Activated T-cell treated with anti-CD3 and anti-CD28 coated beads, Interleukin-2, amount 50 U/mL, for 24 hours (primary cell): ENCODE measurements around the gene CEP70.
"Not testable (repeated sequence)": the region's sequence is repeated elsewhere in the genome, so short reads cannot be mapped to it uniquely, and the experiment has no call there.

Experiments
- DNase-seq: peaks from one replicate; pipeline ENCODE4 v3.0.0-alpha.2; 2020
- H3K27ac Mint-ChIP-seq: 2 replicates; pipeline ENCODE4 v1.8.0; 2020; ENCODE audit warnings: mild to moderate bottlenecking, mixed read lengths
- H3K27me3 Mint-ChIP-seq: 2 replicates; pipeline ENCODE4 v1.8.0; 2020; ENCODE audit warnings: mixed read lengths
- H3K36me3 Mint-ChIP-seq: 2 replicates; pipeline ENCODE4 v1.8.0; 2020; ENCODE audit warnings: low read depth, mixed read lengths
- H3K4me1 Mint-ChIP-seq: 2 replicates; pipeline ENCODE4 v1.8.0; 2020; ENCODE audit warnings: low read depth, mixed read lengths
- H3K4me3 Mint-ChIP-seq: 2 replicates; pipeline ENCODE4 v1.8.0; 2020; ENCODE audit warnings: mild to moderate bottlenecking, moderate library complexity, mixed read lengths
- H3K9me3 Mint-ChIP-seq: 2 replicates; pipeline ENCODE4 v1.8.0; 2020; ENCODE audit warnings: mixed read lengths

Gene CEP70

GRCh38 chr3:138461896-138462295, 132.2 kb downstream of the CEP70 start:
- H3K4me1 Mint-ChIP-seq: no peaks in the 10 kb centered on the region
- no peaks in the 10 kb centered on the region for H3K36me3 Mint-ChIP-seq
- DNase-seq: no peak
- no peaks in the 10 kb centered on the region for H3K27me3 Mint-ChIP-seq
- H3K27ac Mint-ChIP-seq: no peak overlapping the region
- no peaks in the 10 kb centered on the region for H3K9me3 Mint-ChIP-seq
- H3K4me3 Mint-ChIP-seq: no peak overlapping the region

- Mint-ChIP-seq H3K36me3 (no peaks in the 10 kb centered on the region), H3K9me3 (no peaks in the 10 kb centered on the region), H3K4me1 (no peaks in the 10 kb centered on the region), H3K27ac (no peak overlapping the region), H3K27me3 (no peaks in the 10 kb centered on the region), H3K4me3 (no peak overlapping the region)
- DNase-seq: no peak
Measured at GRCh38 chr3:138461246-138461645, 132.8 kb downstream of the CEP70 start.

GRCh38 chr3:138460536-138461205, 133.4 kb downstream of the CEP70 start:
- no peak for DNase-seq
- Mint-ChIP-seq H3K4me1 (no peaks in the 10 kb centered on the region), H3K9me3 (no peaks in the 10 kb centered on the region), H3K27ac (no peak overlapping the region), H3K27me3 (peaks cover 2% of the 10 kb centered on the region), H3K4me3 (no peak overlapping the region), H3K36me3 (no peaks in the 10 kb centered on the region)

GRCh38 chr3:138459619-138460535, 134.2 kb downstream of the CEP70 start:
- H3K27ac Mint-ChIP-seq: no peak overlapping the region
- H3K27me3 Mint-ChIP-seq: peaks cover 6% of the 10 kb centered on the region
- H3K9me3 Mint-ChIP-seq: no peaks in the 10 kb centered on the region
- no peak for DNase-seq
- no peaks in the 10 kb centered on the region for H3K4me1 Mint-ChIP-seq
- H3K4me3 Mint-ChIP-seq: no peak overlapping the region
- H3K36me3 Mint-ChIP-seq: no peaks in the 10 kb centered on the region

- Mint-ChIP-seq H3K4me3 (no peak overlapping the region), H3K4me1 (no peaks in the 10 kb centered on the region), H3K27ac (no peak overlapping the region), H3K9me3 (no peaks in the 10 kb centered on the region), H3K27me3 (peaks cover 6% of the 10 kb centered on the region), H3K36me3 (no peaks in the 10 kb centered on the region)
- no peak for DNase-seq
Measured at GRCh38 chr3:138458774-138459499, 135.1 kb downstream of the CEP70 start.

- H3K27ac Mint-ChIP-seq: no peak overlapping the region
- no peaks in the 10 kb centered on the region for H3K9me3 Mint-ChIP-seq
- DNase-seq: no peak
- no peaks in the 10 kb centered on the region for H3K36me3 Mint-ChIP-seq
- no peaks in the 10 kb centered on the region for H3K4me1 Mint-ChIP-seq
- H3K4me3 Mint-ChIP-seq: no peak overlapping the region
- H3K27me3 Mint-ChIP-seq: peaks cover 6% of the 10 kb centered on the region
Measured at GRCh38 chr3:138457863-138458735, 136.0 kb downstream of the CEP70 start.

GRCh38 chr3:138456961-138457862, 136.8 kb downstream of the CEP70 start:
- H3K36me3 Mint-ChIP-seq: no peaks in the 10 kb centered on the region
- no peak overlapping the region for H3K27ac Mint-ChIP-seq
- peaks cover 6% of the 10 kb centered on the region for H3K27me3 Mint-ChIP-seq
- no peaks in the 10 kb centered on the region for H3K9me3 Mint-ChIP-seq
- H3K4me1 Mint-ChIP-seq: no peaks in the 10 kb centered on the region
- no peak for DNase-seq
- H3K4me3 Mint-ChIP-seq: no peak overlapping the region

- DNase-seq: no peak
- peaks cover 6% of the 10 kb centered on the region for H3K27me3 Mint-ChIP-seq
- H3K36me3 Mint-ChIP-seq: no peaks in the 10 kb centered on the region
- no peak overlapping the region for H3K4me3 Mint-ChIP-seq
- H3K9me3 Mint-ChIP-seq: no peaks in the 10 kb centered on the region
- no peaks in the 10 kb centered on the region for H3K4me1 Mint-ChIP-seq
- H3K27ac Mint-ChIP-seq: no peak overlapping the region
Measured at GRCh38 chr3:138455801-138456716, 138.0 kb downstream of the CEP70 start.

GRCh38 chr3:138453940-138454339, 140.1 kb downstream of the CEP70 start:
- not testable (repeated sequence) for H3K36me3 Mint-ChIP-seq, H3K9me3 Mint-ChIP-seq, H3K4me3 Mint-ChIP-seq, DNase-seq, H3K27me3 Mint-ChIP-seq, H3K4me1 Mint-ChIP-seq, H3K27ac Mint-ChIP-seq

- H3K9me3 Mint-ChIP-seq: no peaks in the 10 kb centered on the region
- no peak overlapping the region for H3K27ac Mint-ChIP-seq
- H3K4me3 Mint-ChIP-seq: no peak overlapping the region
- H3K27me3 Mint-ChIP-seq: peaks cover 6% of the 10 kb centered on the region
- DNase-seq: no peak
- no peaks in the 10 kb centered on the region for H3K4me1 Mint-ChIP-seq
- no peaks in the 10 kb centered on the region for H3K36me3 Mint-ChIP-seq
Measured at GRCh38 chr3:138452436-138452835, 141.6 kb downstream of the CEP70 start.

GRCh38 chr3:138451595-138452162, 142.4 kb downstream of the CEP70 start:
- Mint-ChIP-seq H3K4me3 (no peak overlapping the region), H3K27me3 (peaks cover 6% of the 10 kb centered on the region), H3K27ac (no peak overlapping the region), H3K4me1 (no peaks in the 10 kb centered on the region), H3K36me3 (no peaks in the 10 kb centered on the region), H3K9me3 (no peaks in the 10 kb centered on the region)
- no peak for DNase-seq

- no peak overlapping the region for H3K4me3 Mint-ChIP-seq
- no peak overlapping the region for H3K27ac Mint-ChIP-seq
- no peak for DNase-seq
- H3K9me3 Mint-ChIP-seq: no peaks in the 10 kb centered on the region
- H3K27me3 Mint-ChIP-seq: peaks cover 6% of the 10 kb centered on the region
- no peaks in the 10 kb centered on the region for H3K4me1 Mint-ChIP-seq
- H3K36me3 Mint-ChIP-seq: no peaks in the 10 kb centered on the region
Measured at GRCh38 chr3:138450704-138451424, 143.2 kb downstream of the CEP70 start.
